ENCODE measurements around the gene TSPEAR.

Gene TSPEAR

DNA sequence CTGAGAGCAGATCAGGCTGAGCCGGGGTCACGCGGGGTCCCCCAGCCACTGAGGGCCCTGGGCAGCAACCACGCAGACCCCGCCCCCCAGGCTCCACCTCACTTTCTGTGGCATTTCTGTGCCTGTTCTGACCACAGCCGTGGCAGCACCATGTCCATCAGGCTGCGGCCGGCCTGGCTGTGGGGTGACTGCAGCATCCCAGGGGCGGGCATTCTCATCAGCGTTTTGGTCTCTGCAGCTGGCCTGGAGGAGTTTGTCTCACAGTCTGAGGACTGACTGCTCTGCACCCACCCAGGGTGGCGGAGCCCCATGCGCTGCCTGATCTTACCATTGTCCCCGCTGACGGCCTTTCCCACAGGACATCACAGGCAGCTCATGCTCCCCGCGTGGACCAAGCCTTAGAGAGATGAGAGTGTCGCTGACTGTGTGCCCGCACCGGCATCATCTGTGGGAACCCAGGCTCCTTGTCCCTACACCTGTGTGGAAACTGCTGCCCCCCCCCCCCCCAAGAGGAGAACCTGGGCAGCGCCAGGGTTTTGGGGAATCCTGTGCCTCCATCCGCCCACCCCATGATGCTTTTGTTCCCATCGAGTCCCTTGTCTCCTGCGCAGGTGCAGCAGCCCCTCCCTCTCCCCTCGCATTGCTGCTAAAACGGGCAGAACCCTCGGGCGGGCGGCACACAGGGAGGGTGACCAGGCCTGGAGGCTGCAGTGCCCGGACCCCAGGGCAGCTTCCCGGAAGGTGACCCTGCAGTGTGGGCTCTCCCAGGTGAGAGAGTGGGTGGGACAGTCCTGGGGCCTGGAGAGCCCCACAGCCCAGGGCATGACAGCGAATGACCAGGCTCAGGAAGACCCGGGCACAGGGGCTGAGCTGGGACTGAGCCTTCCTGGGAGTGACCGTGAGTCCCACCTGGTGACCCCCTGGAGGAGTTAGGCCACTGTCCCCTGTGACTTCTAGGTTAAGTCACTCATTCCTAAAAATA, 173.2 kb downstream of the TSPEAR start:
- DNase-seq: no peak

- no peak for DNase-seq
These were observed 175.4 kb downstream of the TSPEAR start for GRCh38 chr21:44535963-44536362.

DNA sequence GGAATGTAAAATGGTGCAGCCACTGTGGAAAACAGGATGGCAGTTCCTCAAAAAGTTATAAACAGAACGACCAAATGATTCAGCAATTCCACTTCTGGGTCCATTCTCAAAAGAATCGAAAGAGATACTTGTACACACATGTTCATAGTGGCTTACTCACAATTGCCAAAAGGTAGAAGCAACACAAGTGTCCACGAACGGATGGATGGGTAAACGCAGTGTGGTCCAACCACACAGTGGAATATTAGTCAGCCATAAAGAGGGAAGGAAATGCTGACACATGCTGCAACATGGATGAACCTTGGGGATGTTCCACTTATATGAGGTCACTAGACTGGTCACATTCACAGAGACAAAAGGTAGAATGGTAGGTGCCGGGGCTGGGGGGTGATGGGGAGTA, 176.7 kb downstream of the TSPEAR start:
- no peak for DNase-seq

DNA sequence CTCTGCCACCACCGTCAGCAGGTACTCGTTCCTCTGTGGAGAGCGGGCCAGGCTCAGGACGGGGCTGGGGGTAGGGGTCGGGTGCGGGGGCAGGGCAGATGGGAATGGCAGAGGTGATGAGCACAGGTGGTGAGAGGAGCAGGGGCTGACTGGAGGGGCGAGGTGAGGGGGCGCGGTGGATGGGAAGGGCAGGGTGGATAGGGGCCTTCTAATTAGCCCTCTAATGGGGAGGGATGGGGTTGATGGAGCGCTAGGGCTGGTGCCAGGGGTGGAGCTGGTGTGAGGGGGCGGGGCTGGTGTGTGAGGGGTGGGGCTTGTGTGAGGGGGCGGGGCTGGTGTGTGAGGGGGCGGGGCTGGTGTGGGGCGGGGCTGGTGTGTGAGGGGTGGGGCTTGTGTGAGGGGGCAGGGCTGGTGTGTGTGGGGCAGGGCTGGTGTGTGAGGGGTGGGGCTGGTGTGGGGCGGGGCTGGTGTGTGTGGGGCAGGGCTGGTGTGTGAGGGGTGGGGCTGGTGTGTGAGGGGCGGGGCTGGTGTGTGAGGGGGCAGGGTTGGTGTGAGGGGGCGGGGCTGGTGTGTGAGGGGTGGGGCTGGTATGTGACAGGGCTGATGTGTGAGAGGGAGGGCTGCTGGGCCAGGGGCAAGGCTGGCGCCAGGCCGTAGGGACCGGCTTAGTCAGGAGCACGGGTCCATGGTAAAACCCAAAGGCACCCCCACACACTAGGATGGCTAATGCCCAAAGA, 177.3 kb downstream of the TSPEAR start:
- DNase-seq: no peak

DNA sequence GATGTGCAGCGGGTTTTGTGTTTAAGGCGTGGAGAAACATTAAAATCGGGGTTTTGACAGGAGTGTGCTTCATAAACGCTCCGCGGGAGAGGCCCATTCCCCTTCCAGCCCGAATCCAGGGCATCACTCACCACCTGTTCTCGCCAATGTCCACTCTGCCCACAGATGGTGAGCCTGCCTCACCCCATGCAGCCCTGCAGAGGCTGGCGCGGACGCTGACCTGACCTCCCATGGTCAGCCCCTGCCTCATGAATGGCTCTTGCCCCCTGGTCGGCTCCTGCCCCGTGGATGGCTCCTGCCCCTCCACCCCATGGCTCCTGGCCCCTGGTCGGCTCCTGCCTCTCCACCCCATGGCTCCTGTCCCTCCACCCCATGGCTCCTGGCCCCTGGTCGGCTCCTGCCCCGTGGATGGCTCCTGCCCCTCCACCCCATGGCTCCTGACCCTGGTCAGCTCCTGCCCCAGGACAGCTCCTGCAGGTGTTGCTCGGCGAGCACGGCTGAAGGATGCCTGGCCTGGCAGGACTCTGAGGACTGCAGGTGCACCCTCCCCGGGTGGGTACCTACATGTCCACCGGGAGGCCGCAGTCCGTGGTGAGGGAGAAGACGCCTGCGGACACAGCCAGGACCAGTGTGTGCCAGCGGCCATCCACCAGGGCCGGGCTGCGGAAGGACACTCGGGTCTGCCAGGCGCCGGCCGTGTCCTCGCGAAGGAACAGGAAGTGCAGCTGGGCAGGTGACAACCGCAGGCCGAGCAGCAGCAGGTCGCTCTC, 178.1 kb downstream of the TSPEAR start:
- peak; percentile 27 for DNase-seq

DNA sequence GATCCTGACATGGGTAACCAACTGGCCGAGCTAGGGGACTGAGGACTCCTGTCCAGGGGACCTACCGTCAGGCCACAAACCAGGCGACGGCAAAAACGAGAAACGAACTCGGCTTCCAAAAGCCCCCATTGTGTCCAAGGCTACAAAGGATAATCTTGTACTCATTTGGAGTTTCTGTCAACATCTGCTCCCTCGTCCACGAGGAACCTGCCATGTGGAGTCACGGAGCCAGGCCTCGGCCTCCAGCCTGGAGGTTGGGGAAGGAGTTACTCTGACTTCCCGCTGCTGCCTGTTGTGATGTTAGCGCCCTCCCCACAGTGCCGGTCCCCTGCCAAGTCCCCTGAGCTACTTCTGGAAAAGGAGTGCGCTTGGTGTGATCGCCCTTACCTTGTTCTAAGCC, 178.7 kb downstream of the TSPEAR start:
- DNase-seq: peak; percentile 19

GRCh38 chr21:44531606-44532564, 179.5 kb downstream of the TSPEAR start:
- DNase-seq: peak; percentile 18

DNA sequence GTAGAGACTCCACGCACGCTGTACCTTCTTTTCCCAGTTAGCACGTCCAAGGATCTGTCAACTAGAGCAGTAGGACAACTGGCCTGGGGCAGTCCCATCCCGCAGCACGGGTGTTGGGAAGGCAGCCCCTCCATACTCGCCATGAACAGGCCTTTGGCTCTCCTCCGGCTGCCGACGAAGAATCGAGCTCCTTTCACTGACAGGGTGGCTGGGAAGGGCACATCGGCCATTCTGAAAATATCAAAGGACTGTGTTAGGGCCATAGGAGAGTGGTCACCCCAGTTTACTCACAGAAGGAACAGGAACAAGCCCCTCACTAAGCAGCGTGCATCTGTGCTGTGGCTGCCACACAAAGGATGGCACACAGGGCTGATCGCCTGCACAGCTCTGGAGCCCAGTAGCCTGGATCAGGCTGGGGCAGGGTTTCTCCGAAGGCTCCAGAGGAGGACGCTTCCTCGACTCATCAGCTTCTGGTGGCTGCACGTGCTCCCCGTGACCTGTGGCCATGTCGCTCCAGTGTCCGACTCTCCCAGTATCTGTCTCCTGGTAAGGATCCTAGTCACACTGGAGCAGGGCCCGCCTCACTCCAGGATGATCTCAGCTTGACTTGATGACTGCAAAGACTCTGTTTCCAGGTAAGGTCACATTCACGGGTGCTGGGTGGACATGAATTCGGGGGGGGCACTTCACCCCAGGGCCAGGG, 180.3 kb downstream of the TSPEAR start:
- peak; percentile 26 for DNase-seq

DNA sequence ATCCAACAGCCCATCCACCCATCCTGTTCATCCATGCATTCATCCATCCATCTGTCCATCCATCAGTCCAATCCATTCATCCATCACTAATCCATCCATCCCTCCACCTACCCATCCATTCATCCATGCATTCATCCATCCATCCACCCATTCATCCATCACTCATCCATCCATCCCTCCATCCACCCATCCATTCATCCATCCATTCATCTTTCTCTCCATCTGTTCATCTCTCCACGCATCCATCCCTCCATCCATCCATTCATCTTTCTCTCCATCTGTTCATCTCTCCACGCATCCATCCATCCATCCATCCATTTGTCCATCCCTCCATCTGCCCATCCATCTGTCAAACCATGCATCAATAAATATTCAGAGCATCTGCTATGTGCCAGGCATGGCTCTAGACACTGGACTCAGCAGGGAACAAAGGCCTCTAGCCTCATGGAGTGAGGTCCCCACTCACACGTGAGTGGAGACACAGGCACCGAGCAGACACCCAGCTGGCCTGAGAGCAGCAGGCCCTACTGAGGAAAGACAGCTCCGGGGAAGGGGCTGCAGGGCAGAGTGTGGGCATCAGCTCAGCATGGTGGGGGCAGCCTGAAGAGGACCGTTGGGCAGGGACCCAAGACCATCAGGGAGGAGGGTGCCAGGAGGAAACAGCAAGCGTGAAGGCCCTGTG, 181.0 kb downstream of the TSPEAR start:
- DNase-seq: no peak

- peak; percentile 26 for DNase-seq
These were observed 181.8 kb downstream of the TSPEAR start for GRCh38 chr21:44529503-44530125.

DNA sequence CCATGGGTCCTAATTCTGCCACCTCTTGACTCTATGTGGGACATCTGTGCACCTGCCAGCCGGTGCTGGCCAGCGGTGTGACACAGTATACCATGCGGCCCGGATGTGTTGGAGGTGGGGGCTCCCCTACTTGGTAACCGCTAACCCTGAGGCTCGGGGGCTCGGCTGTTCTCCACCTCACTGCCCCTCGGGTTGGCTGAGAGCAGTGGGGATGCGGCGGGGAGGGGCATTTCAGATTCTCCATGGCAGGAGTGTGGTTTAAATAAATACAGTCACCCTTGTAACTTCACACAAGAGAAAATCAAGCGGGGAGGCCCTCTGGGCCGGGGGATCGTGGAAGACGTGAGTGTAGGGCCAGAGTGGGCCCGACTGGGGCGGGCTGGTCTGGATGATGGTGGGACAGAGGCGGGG, 182.4 kb downstream of the TSPEAR start:
- peak; percentile 22 for DNase-seq

- DNase-seq: peak; percentile 24
These were observed 182.8 kb downstream of the TSPEAR start for GRCh38 chr21:44528634-44528995.

DNA sequence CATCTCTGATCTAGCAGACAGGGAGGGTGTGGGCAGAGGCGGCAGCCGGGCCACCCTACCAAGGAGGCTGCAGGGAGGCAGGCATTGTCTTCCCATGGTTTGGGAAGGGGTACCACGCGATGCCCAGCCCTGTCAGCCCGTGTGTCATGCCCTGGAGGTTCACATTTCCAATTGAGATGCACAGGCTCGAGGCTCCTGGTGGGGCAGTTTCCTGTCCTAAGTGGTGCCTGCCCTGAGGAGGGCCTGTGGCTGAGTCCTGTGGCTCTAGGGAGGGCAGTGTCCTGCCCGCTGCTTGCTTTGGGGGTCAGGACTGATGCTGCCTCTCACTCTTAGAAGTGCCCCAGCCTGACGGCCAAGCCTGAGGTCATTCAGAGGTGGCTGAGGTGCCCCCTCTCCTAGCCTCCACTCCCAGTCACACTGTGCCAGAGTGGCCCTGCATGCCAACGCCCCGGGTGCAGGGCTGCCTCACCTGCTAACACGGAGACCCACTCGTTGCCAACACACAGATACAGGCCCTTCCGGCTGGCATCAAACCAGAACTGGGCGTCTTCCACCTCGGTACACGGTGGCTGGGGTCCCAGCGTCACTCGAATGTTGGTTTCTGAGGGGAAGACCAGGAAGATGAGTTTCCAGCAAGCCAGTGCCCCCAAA, 183.3 kb downstream of the TSPEAR start:
- DNase-seq: peak; percentile 21

DNA sequence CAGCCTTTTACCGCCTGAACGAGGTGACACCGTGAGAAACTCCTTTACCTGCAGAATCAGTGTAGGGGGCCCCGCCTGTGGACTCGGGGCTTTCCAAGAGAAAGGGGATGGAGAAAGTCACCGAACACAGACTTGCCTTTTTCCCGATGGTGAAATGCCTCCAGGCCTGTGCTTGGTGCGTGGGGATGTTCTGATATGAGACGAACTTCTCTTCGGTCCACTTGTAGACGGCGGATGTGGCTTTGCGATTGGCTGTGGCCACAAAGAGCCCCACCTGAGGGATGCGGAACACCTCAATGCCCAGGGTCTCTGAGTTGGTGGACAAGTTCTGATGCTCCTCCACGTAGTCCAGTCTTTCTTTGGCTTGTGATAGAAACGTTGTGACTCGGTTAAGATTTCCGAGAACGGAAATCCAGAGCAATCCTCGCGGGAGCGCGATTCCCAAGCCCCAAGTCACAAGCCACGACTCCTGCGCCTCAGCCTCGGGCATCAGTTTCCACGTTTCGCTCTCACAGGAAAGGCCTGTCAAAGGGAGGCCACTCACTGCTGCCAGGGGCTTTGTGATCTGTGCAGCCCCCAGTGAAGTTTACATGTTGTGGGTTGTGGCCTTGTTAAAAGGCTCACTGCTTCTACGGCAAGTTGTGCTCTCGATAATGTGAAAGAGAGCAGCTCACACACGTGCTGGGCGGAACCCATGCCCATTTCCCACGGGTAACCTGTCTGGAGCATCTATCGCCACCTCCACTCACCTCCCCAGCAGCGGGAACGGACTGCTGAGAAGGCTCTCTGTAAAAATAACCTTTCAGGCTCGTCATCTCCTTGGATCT, 184.0 kb downstream of the TSPEAR start:
- no peak for DNase-seq

DNA sequence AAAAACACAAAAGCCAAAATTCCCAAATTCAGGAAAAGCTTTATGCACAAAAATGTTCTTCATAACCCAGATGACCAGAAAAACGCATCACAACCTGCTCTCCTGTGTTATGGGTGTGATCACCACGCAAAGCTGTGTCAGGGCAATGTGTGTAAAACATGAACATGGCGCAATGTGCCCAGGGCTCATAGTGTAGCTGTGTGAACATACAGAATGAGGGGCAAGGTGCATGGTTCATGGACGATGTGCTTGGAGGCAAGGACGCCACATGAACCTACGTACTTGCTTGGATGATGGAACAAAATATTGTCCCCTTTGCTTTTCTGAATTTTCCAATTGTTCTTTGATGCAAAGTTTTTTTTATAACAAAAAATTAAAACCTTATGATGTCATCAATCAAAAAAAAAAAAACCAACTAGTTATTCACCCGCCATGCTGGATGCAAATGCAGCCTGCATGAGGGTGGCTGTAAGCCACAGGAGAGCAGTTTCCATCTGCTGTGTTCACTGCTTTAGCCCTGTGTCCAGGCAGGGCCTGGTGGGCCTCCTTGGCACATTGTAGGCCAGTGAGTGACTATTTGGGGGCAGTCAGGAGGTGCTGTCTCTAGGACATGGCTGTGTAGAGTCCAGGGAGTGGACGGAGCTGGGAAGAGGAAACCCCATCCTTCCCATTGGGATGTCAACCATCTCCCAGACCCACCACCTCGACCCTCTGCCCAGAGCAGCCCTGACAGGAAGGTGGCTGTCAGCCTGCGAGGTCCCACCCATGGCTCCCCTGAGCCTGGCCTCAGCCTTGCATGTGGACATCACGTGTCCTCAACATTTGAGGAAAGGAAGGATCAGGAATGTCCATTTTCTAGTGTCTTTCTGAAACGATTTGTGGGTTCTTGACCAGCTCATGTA, 185.0 kb downstream of the TSPEAR start:
- peak; percentile 8 for DNase-seq

GRCh38 chr21:44525391-44526095, 185.8 kb downstream of the TSPEAR start:
- DNase-seq: no peak
